NCI-H345 (cell line): ENCODE data around the gene GPS1.

Experiments
- DNase-seq: peaks from one replicate; lab custom pipeline; 2025; lab: John Stamatoyannopoulos, UW

GPS1 gene

GRCh38 chr17:82051776-82052637 is at the start of gene GPS1, which contains the start of gene RFNG:
Gene GPS1 (plus strand): TSS chr17:82051898. CDS start chr17:82051932, 34 bp downstream.
Gene RFNG (minus strand): TSS chr17:82051811. CDS start chr17:82051766, 45 bp downstream.
- peak; percentile 87 for DNase-seq

- DNase-seq, result no peak
Measured at GRCh38 chr17:82003411-82004381, 48.0 kb upstream of the GPS1 start.

- no peak for DNase-seq
Measured at GRCh38 chr17:82004517-82005455, 46.9 kb upstream of the GPS1 start.

GRCh38 chr17:82005701-82006348 is 45.9 kb upstream of the GPS1 start:
- no peak for DNase-seq

- DNase-seq, result no peak
Measured at GRCh38 chr17:82006468-82007227, 45.0 kb upstream of the GPS1 start.

- no peak for DNase-seq
Measured at GRCh38 chr17:82007228-82007494, 44.5 kb upstream of the GPS1 start.

GRCh38 chr17:82007495-82008257 is 44.0 kb upstream of the GPS1 start:
- no peak for DNase-seq

GRCh38 chr17:82008258-82008940 is 43.3 kb upstream of the GPS1 start:
- DNase-seq, result no peak

GRCh38 chr17:82008941-82009405 is 42.7 kb upstream of the GPS1 start:
- no peak for DNase-seq

- no peak for DNase-seq
Measured at GRCh38 chr17:82009413-82009812, 42.3 kb upstream of the GPS1 start.

GRCh38 chr17:82010575-82011525 is 40.8 kb upstream of the GPS1 start:
- no peak for DNase-seq

- DNase-seq, result no peak
Measured at GRCh38 chr17:82011617-82012187, 40.0 kb upstream of the GPS1 start.

GRCh38 chr17:82012261-82012639 is 39.4 kb upstream of the GPS1 start:
- DNase-seq, result no peak

GRCh38 chr17:82012640-82013295 is 38.9 kb upstream of the GPS1 start:
- no peak for DNase-seq

- DNase-seq, result no peak
Measured at GRCh38 chr17:82013341-82013740, 38.4 kb upstream of the GPS1 start.

- no peak for DNase-seq
Measured at GRCh38 chr17:82013772-82014321, 37.9 kb upstream of the GPS1 start.

GRCh38 chr17:82014432-82014831 is 37.3 kb upstream of the GPS1 start:
- DNase-seq, result no peak
